Suppressor macrophage treated with lipopolysaccharide for 4 hours (primary cell): ENCODE measurements around the gene PUS7L.
"Not testable (repeated sequence)": the region's sequence is repeated elsewhere in the genome, so short reads cannot be mapped to it uniquely, and the experiment has no call there.

Experiments used
- DNase-seq: peaks from one replicate; pipeline ENCODE4 v3.0.0-alpha.2; 2020

The PUS7L gene

DNA sequence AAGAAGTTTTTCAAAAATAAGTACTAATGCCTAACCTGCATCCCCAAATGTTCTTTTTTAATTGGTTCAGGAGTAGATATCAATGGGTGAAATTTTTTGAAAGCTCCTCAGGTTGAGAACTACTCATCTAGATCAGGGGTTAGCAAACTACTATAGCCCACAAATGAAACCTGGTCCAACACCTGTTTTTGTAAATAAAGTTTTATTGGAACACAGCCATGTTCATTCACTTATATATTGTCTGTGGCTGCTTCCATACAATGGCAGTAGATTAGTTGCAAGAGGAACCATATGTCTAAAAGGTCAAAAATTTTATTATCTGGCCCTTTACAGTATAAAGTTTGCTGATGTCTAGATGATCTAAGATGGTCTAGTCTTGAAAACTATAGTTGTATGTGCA lies 13.8 kb downstream of the PUS7L start:
- DNase-seq = no peak

DNA sequence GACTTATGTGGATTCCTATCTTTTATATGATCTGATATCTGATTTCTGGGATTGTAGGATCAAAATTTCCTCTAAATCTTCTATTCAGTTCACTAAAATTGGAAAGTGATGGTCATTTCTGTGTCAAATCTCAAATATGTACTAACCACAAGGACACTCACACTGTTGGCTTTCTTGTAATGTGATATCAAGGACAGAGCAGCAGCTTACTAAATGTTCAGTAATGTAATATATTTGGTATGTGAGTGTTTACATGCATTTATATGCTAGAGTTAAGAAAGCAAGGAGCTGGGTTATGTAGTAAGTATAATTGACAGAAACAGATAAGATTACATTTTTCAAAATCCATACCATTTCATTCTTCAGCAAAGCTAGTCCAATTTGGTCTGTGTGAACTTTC lies 16.5 kb downstream of the PUS7L start:
- DNase-seq = no peak

GRCh38 chr12:43740511-43741100 lies 18.0 kb downstream of the PUS7L start:
- no peak for DNase-seq

- no peak for DNase-seq
Measured at GRCh38 chr12:43737646-43738045, 20.9 kb downstream of the PUS7L start.

- DNase-seq = no peak
Measured at GRCh38 chr12:43736927-43737440, 21.6 kb downstream of the PUS7L start.

- DNase-seq = no peak
Measured at GRCh38 chr12:43733687-43734086, 24.9 kb downstream of the PUS7L start.

GRCh38 chr12:43730283-43730682 lies 28.3 kb downstream of the PUS7L start:
- DNase-seq = no peak

- no peak for DNase-seq
Measured at GRCh38 chr12:43728698-43729097, 29.9 kb downstream of the PUS7L start.

GRCh38 chr12:43728117-43728516 lies 30.5 kb downstream of the PUS7L start:
- DNase-seq = peak; percentile 14

DNA sequence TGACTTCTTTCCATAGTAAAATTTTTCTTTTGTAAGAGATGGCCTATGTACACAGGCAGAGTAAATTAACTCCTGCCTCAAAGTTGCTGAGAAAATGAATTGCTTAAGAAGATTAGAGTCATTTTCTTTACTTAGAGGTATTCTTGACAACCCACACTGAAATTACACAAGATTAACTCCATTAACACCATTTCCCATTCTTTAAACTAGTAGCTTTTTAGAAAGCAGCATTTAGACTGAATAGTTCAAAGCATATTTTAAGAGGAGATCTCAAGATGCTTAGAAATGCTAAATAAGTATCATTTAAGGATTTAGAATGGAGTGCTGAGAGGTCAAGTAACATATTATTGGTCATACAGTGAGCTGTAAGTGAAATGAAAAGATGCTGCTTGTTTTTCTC lies 35.5 kb downstream of the PUS7L start:
- no peak for DNase-seq

DNA sequence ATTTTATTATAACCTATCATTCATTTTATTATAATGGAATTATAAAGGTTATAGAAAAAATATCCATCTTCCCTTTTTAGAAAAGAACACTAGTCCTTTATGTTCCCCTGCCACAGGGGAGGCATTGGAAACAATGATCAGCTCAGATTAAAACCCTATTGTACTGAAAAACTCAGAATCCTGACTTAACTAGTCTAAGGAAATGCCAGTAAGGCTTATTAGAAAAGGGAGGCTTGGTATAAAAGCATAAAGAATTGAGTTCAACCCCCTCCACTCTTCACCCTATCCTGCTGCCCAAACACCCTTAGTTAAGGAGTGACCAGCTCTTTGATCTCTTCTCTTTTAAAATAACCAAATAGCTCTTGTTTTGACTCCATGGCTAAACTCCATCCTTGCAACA lies 36.0 kb downstream of the PUS7L start:
- no peak for DNase-seq

DNA sequence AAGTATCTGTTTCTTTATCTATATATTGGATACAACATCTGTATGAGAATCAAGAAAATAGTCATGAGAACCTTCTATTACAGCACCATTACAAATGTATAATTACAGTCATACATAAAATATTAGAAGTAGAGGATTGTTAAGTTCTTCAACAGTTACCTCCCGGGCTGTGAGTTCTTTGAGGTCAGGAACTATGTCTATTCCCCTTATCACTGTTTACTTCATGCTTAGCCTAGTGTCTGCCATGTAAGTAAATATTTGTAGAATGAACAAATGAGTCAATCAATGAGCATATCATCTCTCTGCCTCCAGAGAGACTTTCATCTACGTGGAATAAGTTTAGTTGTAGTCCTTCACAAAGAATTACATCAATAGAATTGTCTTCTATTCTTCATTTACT lies 47.2 kb downstream of the PUS7L start:
- DNase-seq = no peak

- not testable (repeated sequence) for DNase-seq
Measured at GRCh38 chr12:43703772-43704171, 54.8 kb downstream of the PUS7L start.

GRCh38 chr12:43701194-43701593 lies 57.4 kb downstream of the PUS7L start:
- DNase-seq = not testable (repeated sequence)

DNA sequence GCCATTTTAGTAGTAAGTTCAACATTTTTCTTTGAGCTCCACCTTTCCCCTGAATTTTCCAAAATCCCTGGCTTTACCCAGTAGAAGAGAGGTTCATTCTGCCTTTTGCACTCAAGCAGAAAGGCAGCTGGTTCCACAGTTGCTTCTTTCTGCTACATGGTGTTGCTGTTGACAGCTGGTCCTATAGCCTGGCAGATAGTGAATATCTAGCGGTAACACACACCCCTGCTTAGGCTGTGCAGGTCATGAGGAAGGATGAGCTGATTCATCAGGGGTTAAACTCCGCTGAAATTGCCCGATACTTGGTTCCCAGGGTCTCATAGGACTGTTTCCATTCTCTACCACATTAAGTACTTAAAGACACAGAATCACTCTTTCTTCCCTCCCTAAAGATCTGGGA lies 62.4 kb downstream of the PUS7L start:
- no peak for DNase-seq

DNA sequence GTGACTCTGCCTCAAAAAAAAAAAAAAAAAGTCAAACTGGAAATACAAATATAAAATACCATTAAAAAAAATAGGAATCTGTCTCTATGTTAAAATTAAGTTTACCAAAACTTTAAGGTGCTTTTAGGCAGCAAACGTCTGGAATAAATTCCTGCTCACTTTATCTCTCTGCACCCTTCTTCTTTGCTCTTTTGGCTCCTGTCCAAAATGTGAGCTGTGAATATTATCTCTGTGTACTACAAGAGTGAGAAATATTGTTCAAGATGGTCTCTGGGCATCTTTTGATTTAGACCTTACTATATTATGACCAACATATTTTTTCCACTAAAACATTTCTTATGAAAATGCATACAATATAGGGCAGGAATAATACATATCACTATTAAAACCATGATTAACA lies 63.7 kb downstream of the PUS7L start:
- no peak for DNase-seq

GRCh38 chr12:43692064-43692463 lies 66.5 kb downstream of the PUS7L start:
- DNase-seq = peak; percentile 2

GRCh38 chr12:43685491-43685890 lies 73.1 kb downstream of the PUS7L start:
- not testable (repeated sequence) for DNase-seq

- DNase-seq = peak; percentile 38
Measured at GRCh38 chr12:43676183-43676813, 82.3 kb downstream of the PUS7L start.

DNA sequence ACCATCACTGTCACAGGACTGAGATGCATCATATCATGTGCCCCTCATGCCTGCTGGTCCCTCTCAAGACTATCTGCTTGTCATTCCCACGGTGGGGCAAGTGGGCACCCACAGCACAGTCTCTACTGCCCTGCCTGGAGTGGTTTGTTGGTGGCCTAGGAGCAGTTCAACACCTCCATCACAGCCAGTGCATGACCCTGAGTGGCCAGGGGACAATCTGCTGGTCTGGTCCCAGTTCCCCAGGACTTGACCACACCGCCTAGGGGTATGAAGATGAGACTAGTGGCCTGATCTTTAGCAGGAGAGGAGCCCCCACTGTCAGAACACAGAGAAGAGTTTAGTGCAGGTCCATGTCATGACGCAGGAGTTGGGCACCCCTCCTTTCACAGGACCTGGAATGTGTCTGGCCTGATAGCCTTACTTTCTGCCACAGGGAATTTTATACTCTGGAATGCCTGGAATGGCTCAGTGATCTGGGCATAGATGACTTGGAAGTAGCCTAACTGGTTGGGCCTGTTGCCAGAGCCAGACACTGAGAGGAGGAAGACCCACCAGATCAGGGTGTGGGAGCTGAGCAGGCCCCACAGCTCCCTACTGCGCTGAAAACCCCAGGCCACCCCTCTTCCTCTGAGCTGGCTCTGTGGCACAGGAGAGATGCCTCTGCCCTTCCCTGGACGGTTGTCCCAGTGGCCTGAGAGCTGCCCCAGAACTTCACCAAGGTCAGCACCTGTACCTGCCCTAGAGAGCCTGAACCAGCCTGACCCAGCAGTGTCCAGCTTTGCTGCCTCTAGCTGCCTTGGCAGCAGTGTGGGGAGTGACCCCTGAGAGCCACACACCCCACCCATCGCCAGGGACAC lies 83.3 kb downstream of the PUS7L start:
- no peak for DNase-seq

DNA sequence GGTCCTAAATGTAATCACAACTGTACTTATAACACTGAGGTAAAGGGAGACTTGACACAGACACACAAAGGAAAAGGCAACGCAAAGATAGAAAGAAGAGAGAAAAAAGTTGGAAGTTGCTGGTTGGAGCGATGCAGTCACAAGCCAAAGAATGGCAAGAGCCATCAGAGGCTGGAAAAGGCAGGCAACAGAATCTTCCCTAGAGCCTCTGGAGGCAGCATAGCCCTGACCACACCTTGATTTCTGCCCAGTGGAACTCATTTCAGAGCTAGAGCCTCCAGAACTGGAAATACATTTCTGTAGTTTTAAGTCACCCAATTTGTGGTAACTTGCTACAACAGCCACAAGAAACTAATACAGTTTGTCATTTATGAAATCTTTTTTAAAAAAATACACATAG lies 89.2 kb downstream of the PUS7L start:
- DNase-seq = no peak
